HEK293 (cell line): Measurements from ENCODE around the gene IFI44L.

Experiments used
- ATF2 ChIP-seq: fragments of 450-650 bp; formaldehyde crosslinking; IDR thresholded peaks from 2 replicates; pipeline ENCODE4 v1.5.1; 2016; ENCODE audit warnings: missing biosample characterization, missing genetic modification characterization, low read depth
- CTCF ChIP-seq: fragments of 450-650 bp; formaldehyde crosslinking; IDR thresholded peaks from 2 replicates; pipeline ENCODE4 v1.5.1; 2016; ENCODE audit warnings: missing biosample characterization, missing genetic modification characterization
- ZBTB10 ChIP-seq: fragments of 450-650 bp; formaldehyde crosslinking; IDR thresholded peaks from 2 replicates; pipeline ENCODE4 v1.5.1; 2016; ENCODE audit warnings: missing biosample characterization, missing genetic modification characterization
- ZNF121 ChIP-seq: fragments of 450-650 bp; formaldehyde crosslinking; IDR thresholded peaks from 2 replicates; pipeline ENCODE4 v1.5.1; 2016; ENCODE audit warnings: missing biosample characterization, missing genetic modification characterization
- ZNF140 ChIP-seq: fragments of 450-650 bp; formaldehyde crosslinking; IDR thresholded peaks from 2 replicates; pipeline ENCODE4 v1.5.1; 2016; ENCODE audit warnings: missing biosample characterization, missing genetic modification characterization
- ZNF146 ChIP-seq: fragments of 450-650 bp; formaldehyde crosslinking; IDR thresholded peaks from 2 replicates; pipeline ENCODE4 v1.5.1; 2016; ENCODE audit warnings: missing biosample characterization, missing genetic modification characterization
- ZNF175 ChIP-seq: fragments of 450-650 bp; formaldehyde crosslinking; IDR thresholded peaks from 2 replicates; pipeline ENCODE4 v1.5.1; 2016; ENCODE audit warnings: missing biosample characterization, missing genetic modification characterization
- ZNF202 ChIP-seq: fragments of 450-650 bp; formaldehyde crosslinking; IDR thresholded peaks from 2 replicates; pipeline ENCODE4 v1.5.1; 2016; ENCODE audit warnings: missing biosample characterization, missing genetic modification characterization, borderline replicate concordance
- ZNF239 ChIP-seq: fragments of 450-650 bp; formaldehyde crosslinking; IDR thresholded peaks from 2 replicates; pipeline ENCODE4 v1.5.1; 2016; ENCODE audit warnings: missing biosample characterization, missing genetic modification characterization

GRCh38 chr1:78650114-78650660, 29.9 kb downstream of the IFI44L start:
- no peak for TF ChIP-seq ZNF121
- TF ChIP-seq CTCF (tag by site-specific recombination) = no peak
- TF ChIP-seq ZNF175 (tag by site-specific recombination) = no peak
- no peak for TF ChIP-seq ZNF202
- no peak for TF ChIP-seq ZNF239 (tag by site-specific recombination)
- no peak for TF ChIP-seq ATF2 (tag by site-specific recombination)
- no peak for TF ChIP-seq ZNF140 (tag by site-specific recombination)
- no peak for TF ChIP-seq ZNF146
- TF ChIP-seq ZBTB10 (tag by site-specific recombination) = no peak
